K562 (cell line): ENCODE data around the gene ARHGEF17. TPM values are rescaled to one million over a fixed set of nuclear protein-coding genes. Genes with fewer than 3 reads are reported as not detected.

Source experiments
- CCNT2 ChIP-seq: IDR thresholded peaks from 2 replicates; pipeline ENCODE4 v1.6.1; 2011; ENCODE audit warnings: borderline replicate concordance, low read depth, mild to moderate bottlenecking, moderate library complexity, mixed read lengths, low read length; ENCODE audit not compliant: insufficient read length; ENCODE audit errors: extremely low read depth
- CHCHD3 ChIP-seq: fragments of 250-450 bp; sonication (Bioruptor Pico); IDR thresholded peaks from 2 replicates; pipeline ENCODE4 v2.1.2; 2022; ENCODE audit warnings: mild to moderate bottlenecking
- HLTF ChIP-seq: fragments of 450-650 bp; IDR thresholded peaks from 2 replicates; pipeline ENCODE4 v1.6.1; 2016
- KAT8 ChIP-seq: fragments of 450-650 bp; IDR thresholded peaks from 2 replicates; pipeline ENCODE4 v1.6.1; 2016; ENCODE audit warnings: low read depth, mild to moderate bottlenecking
- MBD2 ChIP-seq: sonication (generic); IDR thresholded peaks from 2 replicates; pipeline ENCODE4 v1.6.1; 2016; ENCODE audit warnings: low read depth, borderline replicate concordance
- MCM5 ChIP-seq: fragments of 450-650 bp; IDR thresholded peaks from 2 replicates; pipeline ENCODE4 v1.6.1; 2016; ENCODE audit warnings: low read depth
- NBN ChIP-seq: fragments of 450-650 bp; IDR thresholded peaks from 2 replicates; pipeline ENCODE4 v1.6.1; 2016; ENCODE audit warnings: low read depth, mild to moderate bottlenecking
- PTBP1 ChIP-seq: fragments of 200-400 bp; formaldehyde crosslinking; IDR thresholded peaks from 2 replicates; pipeline ENCODE4 v1.6.1; 2017; ENCODE audit warnings: low read depth, low read length
- RNF2 ChIP-seq: sonication (generic); IDR thresholded peaks from 2 replicates; pipeline ENCODE4 v1.6.1; 2016
- SAFB ChIP-seq: fragments of 200-400 bp; formaldehyde crosslinking; IDR thresholded peaks from 2 replicates; pipeline ENCODE4 v1.6.1; 2017; ENCODE audit warnings: low read depth, low read length, borderline replicate concordance
- STAT5B ChIP-seq: fragments of 250-450 bp; sonication (Bioruptor Pico); IDR thresholded peaks from 2 replicates; pipeline ENCODE4 v1.8.0; 2021; ENCODE audit warnings: mild to moderate bottlenecking, inconsistent platforms
- TAF7 ChIP-seq: fragments of 450-650 bp; IDR thresholded peaks from 2 replicates; pipeline ENCODE4 v1.6.1; 2016; ENCODE audit warnings: missing genetic modification characterization, missing compliant biosample characterization
- ZNF75A ChIP-seq: fragments of 450-650 bp; formaldehyde crosslinking; IDR thresholded peaks from 2 replicates; pipeline ENCODE4 v1.4.0; 2020; ENCODE audit warnings: mild to moderate bottlenecking
- polyA plus RNA-seq, 8 experiments: library from polyadenylated mRNA; depleted of rRNA in 4 of 8; stranded (reverse) in 5 of 8; unstranded in 3 of 8; fragments of >200 nt; fragmentation: Nextera tagmentation in 2 of 8; fragmentation: Illumina TruSeq in 1 of 8; extraction: Ambion mirVana in 2 of 8; extraction: Trizol in 1 of 8; gene quantifications; 2 replicates each; pipeline versions ENCODE4 v1.2.1 to v1.2.3, GENCODE V29; 2011 to 2014; ENCODE audit warnings: inconsistent platforms in 1 of 8, missing spikeins in 1 of 8
- total RNA-seq, 7 experiments: library from RNA; depleted of rRNA in 6 of 7; stranded (reverse); fragments of >200 nt in 6 of 7; fragmentation: Illumina TruSeq in 2 of 7; extraction: Trizol in 2 of 7; gene quantifications; 2 replicates each; pipeline versions ENCODE4 v1.2.1 to v1.2.3, GENCODE V29; 2011 to 2021; ENCODE audit warnings: low replicate concordance in 1 of 7
- TF ChIP-seq, protein P1 (sequence below): sonication (generic); formaldehyde crosslinking; IDR thresholded peaks from 2 replicates; pipeline ENCODE4 v1.8.0; 2022; ENCODE audit warnings: mild to moderate bottlenecking, low read depth, missing genetic modification reagents
- TF ChIP-seq, protein P2 (sequence below): fragments of 450-650 bp; formaldehyde crosslinking; conservative IDR thresholded peaks from 2 replicates; pipeline ENCODE4 v1.4.0; 2022; ENCODE audit warnings: mild to moderate bottlenecking, missing genetic modification characterization
- TF ChIP-seq, protein P3 (sequence below): fragments of 450-650 bp; IDR thresholded peaks from 2 replicates; pipeline ENCODE4 v1.6.1; 2016; ENCODE audit warnings: borderline replicate concordance

ARHGEF17 gene
- total and polyA plus RNA-seq, 9 of the 15 experiments (the other 6 are each of a cell fraction or from before 2014, with no cell fraction given): 0.04 to 0.68 (median 0.10) TPM; not detected in 2

DNA sequence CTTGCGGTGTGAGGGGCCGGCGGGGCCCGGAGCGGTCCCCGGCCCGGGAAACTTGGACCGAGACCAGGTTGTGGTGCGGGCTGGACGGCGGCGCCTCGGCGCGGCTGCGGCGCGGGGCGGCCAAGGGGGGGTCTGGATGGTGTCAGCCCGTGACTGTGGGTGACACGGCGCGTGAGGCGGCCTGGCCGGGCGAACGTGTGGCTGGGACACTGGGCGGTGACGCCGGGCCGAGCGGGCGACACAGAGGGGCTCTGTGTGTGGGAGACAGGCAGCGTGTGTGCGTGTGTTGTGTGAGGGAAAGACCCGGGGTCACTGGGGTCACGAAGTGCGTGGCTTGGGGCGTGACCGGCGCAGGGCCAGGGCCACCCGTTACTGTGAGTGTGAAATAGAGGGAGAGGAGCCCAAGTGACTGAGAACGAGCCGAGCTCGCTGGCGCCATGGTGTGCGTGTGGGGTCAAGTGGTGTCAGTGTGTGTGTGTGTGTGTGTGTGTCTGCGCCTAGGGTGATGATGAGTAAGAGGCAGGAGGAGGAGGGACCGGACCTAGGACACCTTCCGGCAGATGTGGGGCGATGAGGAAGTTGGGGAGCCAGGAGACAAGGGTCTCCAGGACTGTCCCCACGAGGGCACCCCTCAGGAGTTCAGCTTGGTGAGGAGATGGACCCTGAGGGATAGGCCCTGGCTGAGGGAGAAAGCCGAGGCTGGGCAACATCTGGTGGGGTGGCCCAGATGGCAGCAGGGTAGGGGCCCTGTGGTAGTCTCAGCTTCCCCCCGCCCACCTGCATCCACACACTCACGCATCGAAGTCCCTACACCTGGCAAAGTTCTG lies 68.9 kb downstream of the ARHGEF17 start (continued):
- TF ChIP-seq, protein P1, sequence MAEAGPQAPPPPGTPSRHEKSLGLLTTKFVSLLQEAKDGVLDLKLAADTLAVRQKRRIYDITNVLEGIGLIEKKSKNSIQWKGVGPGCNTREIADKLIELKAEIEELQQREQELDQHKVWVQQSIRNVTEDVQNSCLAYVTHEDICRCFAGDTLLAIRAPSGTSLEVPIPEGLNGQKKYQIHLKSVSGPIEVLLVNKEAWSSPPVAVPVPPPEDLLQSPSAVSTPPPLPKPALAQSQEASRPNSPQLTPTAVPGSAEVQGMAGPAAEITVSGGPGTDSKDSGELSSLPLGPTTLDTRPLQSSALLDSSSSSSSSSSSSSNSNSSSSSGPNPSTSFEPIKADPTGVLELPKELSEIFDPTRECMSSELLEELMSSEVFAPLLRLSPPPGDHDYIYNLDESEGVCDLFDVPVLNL (CRISPR knock-in tag): 0 out of 2 replicates have a peak, but pooled peaks have one; percentile 13
- no peak for TF ChIP-seq STAT5B (CRISPR knock-in tag)
- no peak for TF ChIP-seq PTBP1
- no peak for TF ChIP-seq KAT8
- peak; percentile 47; the same call in 1 of the 2 replicates for TF ChIP-seq MBD2
- TF ChIP-seq TAF7 (tag): peak; percentile 50; the same call in 1 of the 2 replicates
- TF ChIP-seq, protein P2, sequence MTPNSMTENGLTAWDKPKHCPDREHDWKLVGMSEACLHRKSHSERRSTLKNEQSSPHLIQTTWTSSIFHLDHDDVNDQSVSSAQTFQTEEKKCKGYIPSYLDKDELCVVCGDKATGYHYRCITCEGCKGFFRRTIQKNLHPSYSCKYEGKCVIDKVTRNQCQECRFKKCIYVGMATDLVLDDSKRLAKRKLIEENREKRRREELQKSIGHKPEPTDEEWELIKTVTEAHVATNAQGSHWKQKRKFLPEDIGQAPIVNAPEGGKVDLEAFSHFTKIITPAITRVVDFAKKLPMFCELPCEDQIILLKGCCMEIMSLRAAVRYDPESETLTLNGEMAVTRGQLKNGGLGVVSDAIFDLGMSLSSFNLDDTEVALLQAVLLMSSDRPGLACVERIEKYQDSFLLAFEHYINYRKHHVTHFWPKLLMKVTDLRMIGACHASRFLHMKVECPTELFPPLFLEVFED (CRISPR knock-in tag): peak; percentile 93
- TF ChIP-seq SAFB: peak; percentile 47; the same call in 1 of the 2 replicates
- TF ChIP-seq NBN: peak; percentile 87
- TF ChIP-seq RNF2: no peak
- no peak for TF ChIP-seq ZNF75A (CRISPR knock-in tag)
- TF ChIP-seq MCM5: no peak
- peak; percentile 91 for TF ChIP-seq HLTF
- no peak for TF ChIP-seq CHCHD3
- TF ChIP-seq, protein P3, sequence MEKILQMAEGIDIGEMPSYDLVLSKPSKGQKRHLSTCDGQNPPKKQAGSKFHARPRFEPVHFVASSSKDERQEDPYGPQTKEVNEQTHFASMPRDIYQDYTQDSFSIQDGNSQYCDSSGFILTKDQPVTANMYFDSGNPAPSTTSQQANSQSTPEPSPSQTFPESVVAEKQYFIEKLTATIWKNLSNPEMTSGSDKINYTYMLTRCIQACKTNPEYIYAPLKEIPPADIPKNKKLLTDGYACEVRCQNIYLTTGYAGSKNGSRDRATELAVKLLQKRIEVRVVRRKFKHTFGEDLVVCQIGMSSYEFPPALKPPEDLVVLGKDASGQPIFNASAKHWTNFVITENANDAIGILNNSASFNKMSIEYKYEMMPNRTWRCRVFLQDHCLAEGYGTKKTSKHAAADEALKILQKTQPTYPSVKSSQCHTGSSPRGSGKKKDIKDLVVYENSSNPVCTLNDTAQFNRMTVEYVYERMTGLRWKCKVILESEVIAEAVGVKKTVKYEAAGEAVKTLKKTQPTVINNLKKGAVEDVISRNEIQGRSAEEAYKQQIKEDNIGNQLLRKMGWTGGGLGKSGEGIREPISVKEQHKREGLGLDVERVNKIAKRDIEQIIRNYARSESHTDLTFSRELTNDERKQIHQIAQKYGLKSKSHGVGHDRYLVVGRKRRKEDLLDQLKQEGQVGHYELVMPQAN: peak; percentile 81
- TF ChIP-seq CCNT2: peak; percentile 24
